ENCODE data around the gene CACNA1S. TPM values are rescaled to one million over a fixed set of nuclear protein-coding genes. Genes with fewer than 3 reads are reported as not detected.

CACNA1S gene
- total RNA-seq, 2 experiments from 2014 or later, result not detected

DNA sequence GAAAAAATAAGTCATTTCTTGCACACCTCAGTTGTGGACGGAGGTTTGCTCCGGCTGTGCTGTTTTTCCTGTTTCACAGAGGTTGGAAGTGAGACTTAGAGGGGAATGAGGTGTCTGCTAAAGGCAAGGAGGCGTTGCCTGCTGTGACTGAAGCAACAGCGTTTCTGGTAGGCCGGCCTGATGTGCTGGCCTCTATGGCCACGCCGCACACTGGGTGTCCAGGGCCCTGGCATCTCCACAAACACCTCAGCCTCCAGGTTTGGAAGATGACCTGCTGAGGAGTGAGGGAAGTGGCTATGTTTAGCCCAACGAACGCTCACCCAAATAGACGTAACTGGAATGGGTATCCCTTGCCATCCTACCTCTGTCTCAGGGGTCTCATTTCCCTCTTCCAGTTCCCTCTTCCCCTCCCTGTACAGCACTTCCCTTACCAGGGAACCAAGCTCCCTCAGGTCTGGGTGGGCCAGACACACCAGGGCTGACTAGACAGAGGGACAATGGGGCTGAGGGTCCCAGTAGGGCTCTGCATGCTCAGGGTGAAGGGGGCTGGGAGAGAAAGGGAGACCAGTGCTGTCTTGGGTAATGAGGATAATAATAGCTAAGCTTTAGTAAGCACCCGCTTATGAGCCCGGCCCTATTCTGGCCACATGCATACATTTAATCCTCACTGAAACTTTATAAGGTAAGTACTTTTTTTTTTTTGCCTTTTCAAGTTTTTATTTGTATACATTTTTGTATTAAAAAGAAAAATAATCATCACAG, 11.9 kb downstream of the CACNA1S start:
- no peaks in the 10 kb centered on the region for H3K36me3 ChIP-seq (ENCODE audit: insufficient read depth, low read length)
- no peak overlapping the region for H3K4me3 Mint-ChIP-seq
- no peaks in the 10 kb centered on the region for H3K27me3 ChIP-seq (ENCODE audit: control insufficient read depth in 1 of 2, insufficient read depth in 2 of 2, low read length in 2 of 2)
- TF ChIP-seq, protein P1, sequence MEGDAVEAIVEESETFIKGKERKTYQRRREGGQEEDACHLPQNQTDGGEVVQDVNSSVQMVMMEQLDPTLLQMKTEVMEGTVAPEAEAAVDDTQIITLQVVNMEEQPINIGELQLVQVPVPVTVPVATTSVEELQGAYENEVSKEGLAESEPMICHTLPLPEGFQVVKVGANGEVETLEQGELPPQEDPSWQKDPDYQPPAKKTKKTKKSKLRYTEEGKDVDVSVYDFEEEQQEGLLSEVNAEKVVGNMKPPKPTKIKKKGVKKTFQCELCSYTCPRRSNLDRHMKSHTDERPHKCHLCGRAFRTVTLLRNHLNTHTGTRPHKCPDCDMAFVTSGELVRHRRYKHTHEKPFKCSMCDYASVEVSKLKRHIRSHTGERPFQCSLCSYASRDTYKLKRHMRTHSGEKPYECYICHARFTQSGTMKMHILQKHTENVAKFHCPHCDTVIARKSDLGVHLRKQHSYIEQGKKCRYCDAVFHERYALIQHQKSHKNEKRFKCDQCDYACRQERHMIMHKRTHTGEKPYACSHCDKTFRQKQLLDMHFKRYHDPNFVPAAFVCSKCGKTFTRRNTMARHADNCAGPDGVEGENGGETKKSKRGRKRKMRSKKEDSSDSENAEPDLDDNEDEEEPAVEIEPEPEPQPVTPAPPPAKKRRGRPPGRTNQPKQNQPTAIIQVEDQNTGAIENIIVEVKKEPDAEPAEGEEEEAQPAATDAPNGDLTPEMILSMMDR (IDR thresholded peaks at IDR 0.05), result no peak
- no peaks in the 10 kb centered on the region for H3K9me3 ChIP-seq (ENCODE audit: control insufficient read depth in 1 of 2, insufficient read depth in 1 of 2, low read length in 2 of 2)
- no peak for DNase-seq
- no peaks in the 10 kb centered on the region for H3K4me1 Mint-ChIP-seq (ENCODE audit: low read depth)
- no peak overlapping the region for H3K27ac Mint-ChIP-seq
- H3K27ac ChIP-seq (ENCODE audit: low read depth in 1 of 2, low read length in 2 of 2), result no peak overlapping the region
- H3K9me3 Mint-ChIP-seq, result no peaks in the 10 kb centered on the region
- ChIA-PET POLR2A (interaction anchor here (1.0 kb wide), 1 partner anchor 13 kb away, joined by 4 read pairs; no protein-coding TSS in a partner anchor), CTCF (interaction anchor here (0.8 kb wide), 1 partner anchor 19 kb away, joined by 3 read pairs; no protein-coding TSS in a partner anchor)
- ATAC-seq (ENCODE audit: poor library complexity), result no peak
- H3K4me3 ChIP-seq (ENCODE audit: low read length), result no peak overlapping the region
- no peaks in the 10 kb centered on the region for H3K27me3 Mint-ChIP-seq
- H3K36me3 Mint-ChIP-seq (ENCODE audit: low read depth), result no peaks in the 10 kb centered on the region
- H3K4me1 ChIP-seq (ENCODE audit: insufficient read depth, low read length), result no peaks in the 10 kb centered on the region
- intact Hi-C loops (cut with DNase I, micrococcal nuclease), result no loop called here

DNA sequence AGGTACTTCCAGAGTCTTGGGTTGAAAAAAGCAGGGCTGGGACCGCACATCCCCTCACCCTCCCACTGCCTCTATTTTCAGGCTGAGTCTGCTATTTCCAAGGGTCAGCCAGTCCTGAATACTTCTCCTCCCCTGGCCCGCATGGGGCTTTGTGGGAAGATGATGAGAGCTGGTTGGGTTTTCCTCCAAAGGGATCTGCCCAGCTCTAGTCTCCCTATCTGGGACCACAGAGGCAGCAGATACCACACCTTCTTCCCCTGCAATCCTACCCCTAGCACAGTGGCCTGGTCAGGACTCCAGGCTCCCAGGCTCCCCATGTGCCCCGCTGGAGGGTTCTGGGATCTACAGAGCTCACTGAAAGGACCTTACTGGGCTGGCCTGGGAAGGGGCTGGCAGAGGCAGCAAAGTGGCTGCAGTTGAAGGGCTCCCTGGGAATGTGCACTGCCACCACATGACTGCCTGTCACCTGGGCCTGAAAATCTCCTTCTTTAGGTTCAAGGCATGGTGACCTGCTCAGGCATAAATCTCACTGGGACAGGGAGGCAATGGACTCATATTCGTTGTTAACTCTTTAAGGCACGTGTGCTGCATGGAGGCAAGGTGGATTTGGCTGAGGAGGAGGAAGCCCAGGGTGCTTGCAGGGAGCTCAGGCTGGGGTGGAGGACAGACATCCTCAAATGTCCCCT, 13.1 kb downstream of the CACNA1S start:
- intact Hi-C loops (cut with DNase I, micrococcal nuclease), result no loop called here
- Histone ChIP-seq H3K27me3 (ENCODE audit: control insufficient read depth in 1 of 2, insufficient read depth in 2 of 2, low read length in 2 of 2) (no peaks in the 10 kb centered on the region), H3K36me3 (ENCODE audit: insufficient read depth, low read length) (no peaks in the 10 kb centered on the region), H3K4me1 (ENCODE audit: insufficient read depth, low read length) (no peaks in the 10 kb centered on the region), H3K27ac (ENCODE audit: low read depth in 1 of 2, low read length in 2 of 2) (no peak overlapping the region), H3K9me3 (ENCODE audit: control insufficient read depth in 1 of 2, insufficient read depth in 1 of 2, low read length in 2 of 2) (no peaks in the 10 kb centered on the region), H3K4me3 (ENCODE audit: low read length) (no peak overlapping the region)
- no peaks in the 10 kb centered on the region for H3K9me3 Mint-ChIP-seq
- no peaks in the 10 kb centered on the region for H3K36me3 Mint-ChIP-seq (ENCODE audit: low read depth)
- no peak overlapping the region for H3K27ac Mint-ChIP-seq
- no peak overlapping the region for H3K4me3 Mint-ChIP-seq
- H3K4me1 Mint-ChIP-seq (ENCODE audit: low read depth), result no peaks in the 10 kb centered on the region
- ChIA-PET POLR2A (no interaction called here), CTCF (interaction anchor here (1.0 kb wide), 1 partner anchor 20 kb away, joined by 3 read pairs; no protein-coding TSS in a partner anchor)
- ATAC-seq (ENCODE audit: poor library complexity) (no peak), DNase-seq (no peak)
- H3K27me3 Mint-ChIP-seq, result no peaks in the 10 kb centered on the region
- TF ChIP-seq, protein P1 (IDR thresholded peaks at IDR 0.05), result no peak

DNA sequence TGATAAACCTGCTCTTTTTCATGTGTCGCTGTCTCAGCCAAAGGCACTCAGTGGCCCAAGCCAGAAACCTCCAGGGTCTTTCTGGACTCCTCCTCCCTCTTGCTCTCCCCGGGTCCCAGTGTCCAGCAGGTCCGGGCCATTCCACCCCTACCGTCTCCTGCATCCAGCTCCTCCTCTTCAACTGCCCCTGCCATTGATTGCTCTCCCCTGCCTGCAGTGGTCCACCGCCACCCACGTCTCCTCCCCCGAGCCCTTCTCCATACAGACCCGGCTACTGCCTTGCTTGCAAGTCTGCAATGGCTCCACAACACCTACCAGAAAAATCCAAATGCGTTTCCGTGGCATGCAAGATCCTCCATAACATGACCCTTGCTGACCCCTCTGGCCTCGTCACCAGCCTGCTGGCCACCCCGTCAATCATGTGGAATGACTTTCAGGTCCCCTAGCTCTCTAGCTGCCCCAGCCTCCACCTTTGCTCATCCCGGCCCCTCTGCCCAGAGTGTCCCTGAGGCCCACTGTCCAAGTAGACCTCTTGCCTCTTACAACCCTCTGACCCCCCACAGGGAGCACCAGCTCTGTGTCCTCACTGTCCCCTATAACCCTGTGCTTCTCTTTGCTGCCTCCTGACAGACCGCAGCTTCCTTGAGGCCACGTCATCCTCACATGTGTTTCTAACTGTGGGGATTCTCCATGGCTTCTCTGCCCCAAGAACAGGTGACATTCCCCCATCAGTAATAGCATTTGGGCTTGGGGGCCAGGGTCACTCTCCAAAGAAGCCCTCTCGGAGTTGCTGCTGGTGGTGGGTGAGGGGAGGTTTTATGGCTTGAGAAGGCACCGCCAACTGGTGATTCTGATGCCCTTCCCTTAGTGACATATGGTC, 15.0 kb downstream of the CACNA1S start:
- intact Hi-C loops (cut with DNase I, micrococcal nuclease), result no loop called here
- TF ChIP-seq, protein P1 (IDR thresholded peaks at IDR 0.05), result no peak
- no peaks in the 10 kb centered on the region for H3K4me1 Mint-ChIP-seq (ENCODE audit: low read depth)
- no peak for DNase-seq
- Histone ChIP-seq H3K27me3 (ENCODE audit: control insufficient read depth in 1 of 2, insufficient read depth in 2 of 2, low read length in 2 of 2) (no peaks in the 10 kb centered on the region), H3K4me3 (ENCODE audit: low read length) (no peak overlapping the region), H3K36me3 (ENCODE audit: insufficient read depth, low read length) (no peaks in the 10 kb centered on the region), H3K4me1 (ENCODE audit: insufficient read depth, low read length) (no peaks in the 10 kb centered on the region), H3K27ac (ENCODE audit: low read depth in 1 of 2, low read length in 2 of 2) (no peak overlapping the region), H3K9me3 (ENCODE audit: control insufficient read depth in 1 of 2, insufficient read depth in 1 of 2, low read length in 2 of 2) (no peaks in the 10 kb centered on the region)
- ATAC-seq (ENCODE audit: poor library complexity), result no peak
- no peaks in the 10 kb centered on the region for H3K9me3 Mint-ChIP-seq
- no peaks in the 10 kb centered on the region for H3K36me3 Mint-ChIP-seq (ENCODE audit: low read depth)
- no peak overlapping the region for H3K27ac Mint-ChIP-seq
- no peaks in the 10 kb centered on the region for H3K27me3 Mint-ChIP-seq
- POLR2A ChIA-PET, result no interaction called here
- H3K4me3 Mint-ChIP-seq, result no peak overlapping the region
- CTCF ChIA-PET, result no interaction called here
